ENCODE results near the gene VCP. TPM values are rescaled to one million over a fixed set of nuclear protein-coding genes. Genes with fewer than 3 reads are reported as not detected.

The VCP gene
- total RNA-seq, 4 donors from 2014 or later: 134 to 190 (median 149) TPM

- H3K36me3 ChIP-seq: no peaks in the 10 kb centered on the region
- peak overlapping the region; percentile 34 to 66 (median 54) for H3K4me3 ChIP-seq
- H3K27ac ChIP-seq: peak overlapping the region; percentile 89 to 95 (median 90)
- TF ChIP-seq CTCF (IDR thresholded peaks at IDR 0.05): no peak
- TF ChIP-seq EP300 (IDR thresholded peaks at IDR 0.05): no peak
- no peak for TF ChIP-seq POLR2A (IDR thresholded peaks at IDR 0.05)
- DNase-seq (ENCODE audit: low spot score in 2 of 2): peak; percentile 46 to 68
- H3K4me1 ChIP-seq: peaks cover 0 to 66% (median 46%) of the 10 kb centered on the region in 4 donors
- WGBS, 2 donors: 9 to 13% methylated on average over 12 of the region's 12 CpGs
- H3K9me3 ChIP-seq: no peaks in the 10 kb centered on the region
- H3K27me3 ChIP-seq: no peaks in the 10 kb centered on the region
Measured at GRCh38 chr9:35114840-35115628, 42.6 kb upstream of the VCP start.

GRCh38 chr9:35114113-35114839 lies 41.9 kb upstream of the VCP start:
- H3K4me1 ChIP-seq: peaks cover 0 to 74% (median 50%) of the 10 kb centered on the region in 4 donors
- H3K9me3 ChIP-seq: no peaks in the 10 kb centered on the region
- DNase-seq (ENCODE audit: low spot score in 2 of 2): peak; percentile 73 to 81
- peak overlapping the region; percentile 89 to 95 (median 90) for H3K27ac ChIP-seq
- H3K36me3 ChIP-seq: no peaks in the 10 kb centered on the region
- TF ChIP-seq CTCF (IDR thresholded peaks at IDR 0.05) (no peak), EP300 (IDR thresholded peaks at IDR 0.05) (peak; percentile 42 to 44), POLR2A (IDR thresholded peaks at IDR 0.05) (peak in 1 of 2 donors; percentile 24)
- H3K27me3 ChIP-seq: no peaks in the 10 kb centered on the region
- peak overlapping the region in 3 of 4 donors; percentile 34 to 66 (median 61) for H3K4me3 ChIP-seq
- WGBS, 2 donors: 0 to 3% methylated on average over 5 of the region's 5 CpGs

- DNase-seq (ENCODE audit: low spot score in 2 of 2): peak in 1 of 2 donors; percentile 64
Measured at GRCh38 chr9:35112257-35113020, 40.0 kb upstream of the VCP start.

More at GRCh38 chr9:35112257-35113020, 40.0 kb upstream of the VCP start:
- H3K9me3 ChIP-seq: no peaks in the 10 kb centered on the region
- H3K27me3 ChIP-seq: no peaks in the 10 kb centered on the region
- H3K27ac ChIP-seq: peak overlapping the region; percentile 78 to 95 (median 91)
- H3K4me3 ChIP-seq: no peak overlapping the region
- H3K4me1 ChIP-seq: peaks cover 0 to 76% (median 50%) of the 10 kb centered on the region in 4 donors
- no peak for TF ChIP-seq POLR2A (IDR thresholded peaks at IDR 0.05)
- no peak for TF ChIP-seq EP300 (IDR thresholded peaks at IDR 0.05)
- TF ChIP-seq CTCF (IDR thresholded peaks at IDR 0.05): no peak
- peaks cover 0 to 16% (median 3%) of the 10 kb centered on the region in 3 donors for H3K36me3 ChIP-seq
- WGBS, 2 donors: 43 to 56% methylated on average over 3 of the region's 3 CpGs

Measured in tibial nerve (tissue), 4 donors.